CD4-positive, CD25-positive, alpha-beta regulatory T cell (primary cell): ENCODE measurements around the gene PLCL1. TPM values are rescaled to one million over a fixed set of nuclear protein-coding genes. Genes with fewer than 3 reads are reported as not detected.

Source experiments
- ATAC-seq, 2 donors: fragments of 150-1000 bp; cut with Tn5 transposase; one replicate each; pipeline ENCODE4 v1.10.0; 2021; ENCODE audit warnings: low read depth in 2 of 2, moderate number of reproducible peaks in 2 of 2, moderate library complexity in 1 of 2
- DNase-seq, 3 donors: peaks; one replicate each; pipeline versions ENCODE4 v3.0.0 to v3.0.0-alpha.2; 2012 to 2022; ENCODE audit warnings: mixed read lengths in 1 of 3
- H3K27ac ChIP-seq: one replicate; pipeline ENCODE4 v1.7.0; 2013; ENCODE audit warnings: mild to moderate bottlenecking, low read length; ENCODE audit not compliant: insufficient read depth, poor library complexity, severe bottlenecking
- H3K27me3 ChIP-seq: one replicate; pipeline ENCODE4 v1.7.0; 2013; ENCODE audit warnings: low read length; ENCODE audit not compliant: control insufficient read depth, insufficient read depth
- H3K36me3 ChIP-seq: one replicate; pipeline ENCODE4 v1.7.0; 2013; ENCODE audit warnings: mild to moderate bottlenecking, low read length, moderate library complexity; ENCODE audit not compliant: control insufficient read depth, insufficient read depth
- H3K4me1 ChIP-seq: 2 replicates; pipeline ENCODE4 v1.7.0; 2013; ENCODE audit warnings: mild to moderate bottlenecking, low read length; ENCODE audit not compliant: insufficient read depth, control insufficient read depth, poor library complexity, severe bottlenecking
- H3K4me3 ChIP-seq: one replicate; pipeline ENCODE4 v1.7.0; 2013; ENCODE audit warnings: low read depth, mild to moderate bottlenecking, low read length, moderate library complexity
- H3K9me3 ChIP-seq, 2 experiments: 1 replicate in 1 of 2; 2 replicates in 1 of 2; pipeline ENCODE4 v1.7.0; 2013; ENCODE audit warnings: low read length in 2 of 2, mild to moderate bottlenecking in 1 of 2, moderate library complexity in 1 of 2; ENCODE audit not compliant: control insufficient read depth in 2 of 2
- H3K27ac Mint-ChIP-seq, 3 donors: one replicate each; pipeline ENCODE4 v1.8.0; 2020 to 2022; ENCODE audit warnings: mild to moderate bottlenecking in 3 of 3, mixed read lengths in 3 of 3, moderate library complexity in 2 of 3
- H3K27me3 Mint-ChIP-seq: one replicate; pipeline ENCODE4 v1.8.0; 2022; ENCODE audit warnings: mild to moderate bottlenecking, mixed read lengths
- H3K36me3 Mint-ChIP-seq: one replicate; pipeline ENCODE4 v1.8.0; 2020; ENCODE audit warnings: mixed read lengths
- H3K4me1 Mint-ChIP-seq, 4 donors: one replicate each; pipeline ENCODE4 v1.8.0; 2020 to 2022; ENCODE audit warnings: mixed read lengths in 4 of 4, mild to moderate bottlenecking in 1 of 4
- H3K4me3 Mint-ChIP-seq, 4 donors: one replicate each; pipeline ENCODE4 v1.8.0; 2020 to 2022; ENCODE audit warnings: mild to moderate bottlenecking in 4 of 4, mixed read lengths in 4 of 4, moderate library complexity in 3 of 4
- H3K9me3 Mint-ChIP-seq, 7 donors: one replicate each; pipeline ENCODE4 v1.8.0; 2020 to 2022; ENCODE audit warnings: mixed read lengths in 7 of 7, mild to moderate bottlenecking in 3 of 7, moderate library complexity in 2 of 7
- polyA plus RNA-seq, 4 donors: library from polyadenylated mRNA; unstranded; fragments of 300-500 nt; fragmentation: Illumina TruSeq; gene quantifications; one replicate each; pipeline ENCODE4 v1.2.3, GENCODE V29; 2021
- total RNA-seq: library from RNA; stranded (reverse); gene quantifications from one replicate; pipeline ENCODE4 v1.2.3, GENCODE V29; 2022

Gene PLCL1
- total and polyA plus RNA-seq, 5 donors from 2014 or later, result 17.3 to 37.8 (median 19.2) TPM

GRCh38 chr2:197784956-197785941 is 19.1 kb upstream of the PLCL1 start, which contains the start of gene BOLL:
TSS of gene BOLL (minus strand) at chr2:197785319. CDS start at chr2:197781850, 3,469 bp downstream.
- no peaks in the 10 kb centered on the region for H3K4me1 Mint-ChIP-seq

GRCh38 chr2:197786010-197786877 is 18.1 kb upstream of the PLCL1 start:
- ATAC-seq (peak; percentile 60 to 62), DNase-seq (peak; percentile 35 to 72 (median 54))
- Mint-ChIP-seq H3K36me3 (no peaks in the 10 kb centered on the region), H3K4me1 (no peaks in the 10 kb centered on the region), H3K27me3 (peaks cover 47% of the 10 kb centered on the region), H3K4me3 (peak overlapping the region in 3 of 4 donors; percentile 77 to 90 (median 78)), H3K27ac (peak overlapping the region in 1 of 3 donors; percentile 43), H3K9me3 (no peaks in the 10 kb centered on the region)
- no peaks in the 10 kb centered on the region for H3K36me3 ChIP-seq
- H3K27me3 ChIP-seq, result peaks cover 5% of the 10 kb centered on the region
- H3K27ac ChIP-seq, result no peak overlapping the region
- peak overlapping the region; percentile 69 for H3K4me3 ChIP-seq
- H3K4me1 ChIP-seq, result peaks cover 14% of the 10 kb centered on the region
- no peaks in the 10 kb centered on the region for H3K9me3 ChIP-seq

More at GRCh38 chr2:197784956-197785941, 19.1 kb upstream of the PLCL1 start, which contains the start of gene BOLL:
- no peak for DNase-seq
- H3K4me3 Mint-ChIP-seq, result peak within 1 kb of the TSS; percentile 41 to 90 (median 78)
- H3K9me3 Mint-ChIP-seq, result no peaks in the 10 kb centered on the region
- peak within 1 kb of the TSS in 1 of 3 donors; percentile 52 for H3K27ac Mint-ChIP-seq
- peaks cover 14% of the 10 kb centered on the region for H3K4me1 ChIP-seq
- H3K27ac ChIP-seq, result no peak within 1 kb of the TSS
- no peaks in the 10 kb centered on the region for H3K36me3 Mint-ChIP-seq
- no peak within 1 kb of the TSS for H3K4me3 ChIP-seq
- H3K27me3 ChIP-seq, result peaks cover 5% of the 10 kb centered on the region
- no peak for ATAC-seq
- no peaks in the 10 kb centered on the region for H3K9me3 ChIP-seq
- no peaks in the 10 kb centered on the region for H3K36me3 ChIP-seq
- H3K27me3 Mint-ChIP-seq, result peaks cover 38% of the 10 kb centered on the region

GRCh38 chr2:197793456-197793855 is 10.9 kb upstream of the PLCL1 start:
- Histone ChIP-seq H3K9me3 (no peaks in the 10 kb centered on the region), H3K27me3 (peaks cover 18% of the 10 kb centered on the region), H3K4me3 (no peak overlapping the region), H3K27ac (no peak overlapping the region), H3K4me1 (no peaks in the 10 kb centered on the region), H3K36me3 (no peaks in the 10 kb centered on the region)
- Mint-ChIP-seq H3K9me3 (peaks cover 0 to 5% (median 0%) of the 10 kb centered on the region in 7 donors), H3K27ac (peak overlapping the region in 1 of 3 donors; percentile 8), H3K36me3 (no peaks in the 10 kb centered on the region), H3K4me1 (no peaks in the 10 kb centered on the region), H3K4me3 (no peak overlapping the region), H3K27me3 (peaks cover 27% of the 10 kb centered on the region)
- ATAC-seq, result no peak
- DNase-seq, result no peak

- no peak overlapping the region for H3K4me3 ChIP-seq
- H3K9me3 ChIP-seq, result no peaks in the 10 kb centered on the region
- no peak overlapping the region for H3K27ac ChIP-seq
- Mint-ChIP-seq H3K4me1 (no peaks in the 10 kb centered on the region), H3K36me3 (no peaks in the 10 kb centered on the region), H3K9me3 (peaks cover 0 to 5% (median 0%) of the 10 kb centered on the region in 7 donors), H3K27ac (no peak overlapping the region), H3K27me3 (peaks cover 28% of the 10 kb centered on the region), H3K4me3 (no peak overlapping the region)
- H3K27me3 ChIP-seq, result peaks cover 14% of the 10 kb centered on the region
- DNase-seq, result no peak
- ATAC-seq, result no peak
- H3K4me1 ChIP-seq, result no peaks in the 10 kb centered on the region
- H3K36me3 ChIP-seq, result no peaks in the 10 kb centered on the region
Observed at GRCh38 chr2:197795277-197795676, 9.1 kb upstream of the PLCL1 start.

GRCh38 chr2:197798187-197798586 is 6.2 kb upstream of the PLCL1 start:
- peaks cover 11% of the 10 kb centered on the region for H3K27me3 ChIP-seq
- H3K4me1 ChIP-seq, result peaks cover 5% of the 10 kb centered on the region
- ATAC-seq (no peak), DNase-seq (no peak)
- H3K36me3 Mint-ChIP-seq, result no peaks in the 10 kb centered on the region
- no peak overlapping the region for H3K4me3 ChIP-seq
- peaks cover 0 to 3% (median 0%) of the 10 kb centered on the region in 7 donors for H3K9me3 Mint-ChIP-seq
- H3K4me3 Mint-ChIP-seq, result no peak overlapping the region
- H3K36me3 ChIP-seq, result no peaks in the 10 kb centered on the region
- H3K9me3 ChIP-seq, result no peaks in the 10 kb centered on the region
- H3K27ac ChIP-seq, result no peak overlapping the region
- peaks cover 17% of the 10 kb centered on the region for H3K27me3 Mint-ChIP-seq
- H3K27ac Mint-ChIP-seq, result no peak overlapping the region
- peaks cover 4 to 5% (median 4%) of the 10 kb centered on the region in 4 donors for H3K4me1 Mint-ChIP-seq

GRCh38 chr2:197799068-197799467 is 5.3 kb upstream of the PLCL1 start:
- H3K36me3 Mint-ChIP-seq, result no peaks in the 10 kb centered on the region
- H3K27ac Mint-ChIP-seq, result no peak overlapping the region
- H3K27me3 Mint-ChIP-seq, result peaks cover 14% of the 10 kb centered on the region
- H3K4me3 Mint-ChIP-seq, result no peak overlapping the region
- DNase-seq (no peak), ATAC-seq (no peak)
- H3K27ac ChIP-seq, result no peak overlapping the region
- H3K36me3 ChIP-seq, result no peaks in the 10 kb centered on the region
- H3K4me1 Mint-ChIP-seq, result peaks cover 9 to 11% (median 10%) of the 10 kb centered on the region in 4 donors
- peaks cover 13% of the 10 kb centered on the region for H3K4me1 ChIP-seq
- no peaks in the 10 kb centered on the region for H3K9me3 ChIP-seq
- no peaks in the 10 kb centered on the region for H3K9me3 Mint-ChIP-seq
- H3K4me3 ChIP-seq, result no peak overlapping the region
- peaks cover 7% of the 10 kb centered on the region for H3K27me3 ChIP-seq

- peaks cover 13% of the 10 kb centered on the region for H3K27me3 Mint-ChIP-seq
- no peak overlapping the region for H3K27ac Mint-ChIP-seq
- no peaks in the 10 kb centered on the region for H3K36me3 Mint-ChIP-seq
- H3K9me3 Mint-ChIP-seq, result no peaks in the 10 kb centered on the region
- ATAC-seq (no peak), DNase-seq (no peak)
- Histone ChIP-seq H3K36me3 (no peaks in the 10 kb centered on the region), H3K9me3 (no peaks in the 10 kb centered on the region), H3K27me3 (peaks cover under 1% of the 10 kb centered on the region), H3K4me3 (no peak overlapping the region), H3K4me1 (peaks cover 16% of the 10 kb centered on the region), H3K27ac (no peak overlapping the region)
- peaks cover 11 to 15% (median 14%) of the 10 kb centered on the region in 4 donors for H3K4me1 Mint-ChIP-seq
- no peak overlapping the region for H3K4me3 Mint-ChIP-seq
Observed at GRCh38 chr2:197800091-197800490, 4.3 kb upstream of the PLCL1 start.
